NCI-H1436 treated with DMSO at 0.1 percent for 48 hours (cell line): ENCODE results near the gene TNN.
"Not testable (repeated sequence)": the region's sequence is repeated elsewhere in the genome, so short reads cannot be mapped to it uniquely, and the experiment has no call there.

Source experiments
- DNase-seq: peaks from one replicate; lab custom pipeline; 2025; lab: John Stamatoyannopoulos, UW

Gene TNN

GRCh38 chr1:175108331-175108820 lies 40.7 kb downstream of the TNN start:
- DNase-seq: not testable (repeated sequence)

- DNase-seq: no peak
Observed at GRCh38 chr1:175114996-175115395, 47.4 kb downstream of the TNN start.

- no peak for DNase-seq
Observed at GRCh38 chr1:175116210-175116798, 48.7 kb downstream of the TNN start.

- no peak for DNase-seq
Observed at GRCh38 chr1:175116903-175117302, 49.3 kb downstream of the TNN start.

- DNase-seq: no peak
Observed at GRCh38 chr1:175118375-175119367, 51.0 kb downstream of the TNN start.

- DNase-seq: no peak
Observed at GRCh38 chr1:175120511-175120910, 52.9 kb downstream of the TNN start.

GRCh38 chr1:175124861-175125260 lies 57.2 kb downstream of the TNN start:
- DNase-seq: no peak

GRCh38 chr1:175126347-175126746 lies 58.7 kb downstream of the TNN start:
- no peak for DNase-seq

- DNase-seq: no peak
Observed at GRCh38 chr1:175127565-175127964, 59.9 kb downstream of the TNN start.

GRCh38 chr1:175128523-175128922 lies 60.9 kb downstream of the TNN start:
- DNase-seq: no peak

- no peak for DNase-seq
Observed at GRCh38 chr1:175129182-175129581, 61.5 kb downstream of the TNN start.

GRCh38 chr1:175129644-175129996 lies 62.0 kb downstream of the TNN start:
- DNase-seq: peak; percentile 29

GRCh38 chr1:175129997-175130648 lies 62.5 kb downstream of the TNN start:
- DNase-seq: no peak

- no peak for DNase-seq
Observed at GRCh38 chr1:175130649-175131045, 63.0 kb downstream of the TNN start.

- DNase-seq: no peak
Observed at GRCh38 chr1:175131095-175131494, 63.5 kb downstream of the TNN start.

- DNase-seq: no peak
Observed at GRCh38 chr1:175132436-175132835, 64.8 kb downstream of the TNN start.

- no peak for DNase-seq
Observed at GRCh38 chr1:175133673-175134435, 66.2 kb downstream of the TNN start.

- no peak for DNase-seq
Observed at GRCh38 chr1:175134500-175134899, 66.9 kb downstream of the TNN start.

- DNase-seq: no peak
Observed at GRCh38 chr1:175136246-175136645, 68.6 kb downstream of the TNN start.

- DNase-seq: no peak
Observed at GRCh38 chr1:175137369-175137768, 69.7 kb downstream of the TNN start.

- DNase-seq: no peak
Observed at GRCh38 chr1:175138579-175138978, 70.9 kb downstream of the TNN start.
